A673 (cell line): ENCODE results near the gene EBLN2.

ENCODE experiments used
- CTCF ChIP-seq: fragments of 300-800, 200-600 bp; sonication (generic); conservative IDR thresholded peaks from 2 replicates; pipeline ENCODE4 v1.5.1; 2017; ENCODE audit warnings: low read depth, mild to moderate bottlenecking, antibody characterized with exemption, low read length, moderate library complexity, mixed read lengths
- EZH2 ChIP-seq: fragments of 200-600 bp; sonication (generic); IDR thresholded peaks from 2 replicates; pipeline ENCODE4 v1.6.1; 2017; ENCODE audit warnings: borderline replicate concordance, low read depth, mild to moderate bottlenecking, mixed read lengths, antibody characterized with exemption, low read length; ENCODE audit not compliant: poor library complexity, severe bottlenecking

GRCh38 chr3:73045391-73045790, 16.1 kb upstream of the EBLN2 start:
- TF ChIP-seq CTCF (no peak), EZH2 (no peak)
